Hepatocyte (in vitro differentiated cells): ENCODE results near the gene TUT1. TPM values are rescaled to one million over a fixed set of nuclear protein-coding genes. Genes with fewer than 3 reads are reported as not detected.

ENCODE experiments used
- DNase-seq: peaks from one replicate; pipeline ENCODE4 v3.0.0-alpha.2; 2016; ENCODE audit warnings: low spot score
- H2AFZ ChIP-seq: fragments of 200-600 bp; sonication (generic); 2 replicates; pipeline ENCODE4 v1.6.0; 2016; ENCODE audit warnings: antibody characterized with exemption, mild to moderate bottlenecking
- H3K27ac ChIP-seq: fragments of 200-600 bp; sonication (generic); 2 replicates; pipeline ENCODE4 v1.5.1; 2016; ENCODE audit warnings: mild to moderate bottlenecking
- H3K27me3 ChIP-seq: fragments of 200-600 bp; sonication (generic); 2 replicates; pipeline ENCODE4 v1.6.1; 2016
- H3K36me3 ChIP-seq: fragments of 200-600 bp; sonication (generic); replicated peaks from 2 replicates; pipeline ENCODE4 v1.5.1; 2016; ENCODE audit warnings: low read depth; ENCODE audit not compliant: insufficient read depth
- H3K4me1 ChIP-seq: fragments of 200-600 bp; sonication (generic); 2 replicates; pipeline ENCODE4 v1.5.1; 2016; ENCODE audit warnings: mild to moderate bottlenecking, moderate library complexity; ENCODE audit not compliant: insufficient read depth
- H3K4me2 ChIP-seq: fragments of 200-600 bp; sonication (generic); 2 replicates; pipeline ENCODE4 v1.6.0; 2016
- H3K4me3 ChIP-seq: fragments of 200-600 bp; sonication (generic); 2 replicates; pipeline ENCODE4 v1.5.1; 2016; ENCODE audit warnings: mild to moderate bottlenecking
- H3K79me2 ChIP-seq: fragments of 200-600 bp; sonication (generic); 2 replicates; pipeline ENCODE4 v1.6.0; 2017; ENCODE audit warnings: mild to moderate bottlenecking
- H3K9me2 ChIP-seq: fragments of 200-600 bp; sonication (generic); replicated peaks from 2 replicates; pipeline ENCODE4 v1.6.0; 2017; ENCODE audit warnings: mild to moderate bottlenecking; ENCODE audit not compliant: insufficient read depth
- H3K9me3 ChIP-seq: fragments of 200-600 bp; sonication (generic); 2 replicates; pipeline ENCODE4 v1.5.1; 2016; ENCODE audit warnings: low read depth, mild to moderate bottlenecking
- H4K20me1 ChIP-seq: fragments of 200-600 bp; sonication (generic); 2 replicates; pipeline ENCODE4 v1.6.0; 2016; ENCODE audit warnings: mild to moderate bottlenecking; ENCODE audit not compliant: insufficient read depth, poor library complexity, severe bottlenecking
- CTCF ChIP-seq: fragments of 200-600 bp; sonication (generic); IDR thresholded peaks from 2 replicates; pipeline ENCODE4 v1.5.1; 2016; ENCODE audit warnings: antibody characterized with exemption, mild to moderate bottlenecking; ENCODE audit not compliant: poor library complexity
- EZH2 ChIP-seq: fragments of 200-600 bp; sonication (generic); IDR thresholded peaks from 2 replicates; pipeline ENCODE4 v1.6.1; 2016; ENCODE audit warnings: antibody characterized with exemption, mild to moderate bottlenecking, borderline replicate concordance
- EZH2phosphoT487 ChIP-seq: fragments of 200-600 bp; sonication (generic); IDR thresholded peaks from one replicate; pipeline ENCODE4 v1.6.1; 2018; ENCODE audit warnings: antibody characterized with exemption, mild to moderate bottlenecking, low read depth, moderate library complexity; ENCODE audit not compliant: unreplicated experiment, severe bottlenecking
- WGBS: methylation state at CpG from one replicate; pipeline ENCODE4 v1.1.6; 2016; ENCODE audit warnings: low lambda C conversion rate; ENCODE audit errors: missing lambda C conversion rate; 5-methylcytosine and 5-hydroxymethylcytosine counted together
- polyA plus RNA-seq: library from polyadenylated mRNA; unstranded; fragments of >200 nt; fragmentation: Nextera tagmentation; extraction: Ambion mirVana; gene quantifications from 2 replicates; pipeline ENCODE4 v1.2.1, GENCODE V29; 2016
- total RNA-seq: library from RNA; depleted of rRNA; stranded (reverse); fragments of >200 nt; gene quantifications from 2 replicates; pipeline ENCODE4 v1.2.3, GENCODE V29; 2014

The TUT1 gene
- total RNA-seq (6.7 and 11.7 TPM in 2 replicates), polyA plus RNA-seq (14.2 and 16.5 TPM in 2 replicates)

DNA sequence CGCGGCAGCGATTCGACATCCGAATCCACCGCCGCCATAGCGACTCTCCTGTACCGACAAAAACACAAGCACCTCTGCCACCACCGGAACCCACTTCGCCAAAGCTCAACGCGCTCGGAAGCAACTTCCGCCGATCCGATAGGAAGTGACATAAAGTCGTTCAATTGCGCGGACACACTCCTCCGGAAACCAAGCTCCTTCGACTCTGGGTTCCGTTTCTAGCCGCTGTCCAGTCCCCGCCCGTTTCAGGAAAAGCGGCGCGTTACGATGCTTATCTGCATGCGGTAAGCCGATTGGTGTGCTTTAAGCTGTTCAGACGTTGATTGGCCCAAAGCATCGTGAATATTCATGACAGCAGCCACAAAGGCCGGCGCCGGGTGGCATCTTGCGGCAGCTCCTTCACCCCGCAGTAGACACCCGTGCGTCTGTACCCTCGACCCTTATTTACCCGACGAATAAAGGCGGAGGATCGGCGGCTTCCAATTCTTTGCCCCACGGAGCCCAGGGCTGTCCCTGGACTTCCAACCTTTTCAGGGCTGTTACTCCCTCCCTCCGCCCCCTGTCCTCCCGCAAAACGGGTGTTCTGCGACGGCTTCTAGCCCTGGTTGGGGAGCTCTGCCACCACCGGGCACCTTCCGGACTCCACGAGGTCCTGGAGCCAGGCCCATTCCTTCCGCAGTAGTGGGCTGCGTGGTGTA lies at the start of gene TUT1:
TUT1 (minus strand) TSS at position 76 of the 698 bp plus-strand sequence; CDS start at position 38, 38 bp downstream.
- peak within 1 kb of the TSS; percentile 88 for H3K27ac ChIP-seq
- peaks cover 19% of the 10 kb centered on the region for H3K79me2 ChIP-seq
- H3K9me2 ChIP-seq, result no peaks in the 10 kb centered on the region
- H4K20me1 ChIP-seq, result no peaks in the 10 kb centered on the region
- H2AFZ ChIP-seq, result peak within 1 kb of the TSS; percentile 55
- H3K36me3 ChIP-seq, result no peaks in the 10 kb centered on the region
- no peak for TF ChIP-seq EZH2
- TF ChIP-seq EZH2phosphoT487, result no peak
- peak; percentile 18 for TF ChIP-seq CTCF
- peak; percentile 98 for DNase-seq
- H3K4me1 ChIP-seq, result peaks cover 7% of the 10 kb centered on the region
- no peaks in the 10 kb centered on the region for H3K27me3 ChIP-seq
- no peaks in the 10 kb centered on the region for H3K9me3 ChIP-seq
- H3K4me3 ChIP-seq, result peak within 1 kb of the TSS; percentile 65
- under 1% methylated on average over 58 of the region's 58 CpGs for WGBS
- peak within 1 kb of the TSS; percentile 85 for H3K4me2 ChIP-seq

GRCh38 chr11:62632492-62632891 lies 41.2 kb upstream of the TUT1 start:
- no peaks in the 10 kb centered on the region for H3K4me1 ChIP-seq
- 97% methylated on average over 6 of the region's 6 CpGs for WGBS
- H3K79me2 ChIP-seq, result peaks cover 21% of the 10 kb centered on the region
- no peak for TF ChIP-seq EZH2
- no peak for TF ChIP-seq EZH2phosphoT487
- TF ChIP-seq CTCF, result no peak
- H3K9me3 ChIP-seq, result no peaks in the 10 kb centered on the region
- H3K36me3 ChIP-seq, result no peaks in the 10 kb centered on the region
- H3K4me2 ChIP-seq, result no peak overlapping the region
- H3K27me3 ChIP-seq, result no peaks in the 10 kb centered on the region
- no peaks in the 10 kb centered on the region for H4K20me1 ChIP-seq
- H3K4me3 ChIP-seq, result no peak overlapping the region
- DNase-seq, result no peak
- no peaks in the 10 kb centered on the region for H3K9me2 ChIP-seq
- no peak overlapping the region for H2AFZ ChIP-seq
- no peak overlapping the region for H3K27ac ChIP-seq

- Histone ChIP-seq H3K36me3 (no peaks in the 10 kb centered on the region), H4K20me1 (no peaks in the 10 kb centered on the region), H3K27ac (no peak overlapping the region), H3K4me3 (no peak overlapping the region), H3K9me2 (no peaks in the 10 kb centered on the region), H3K79me2 (no peaks in the 10 kb centered on the region), H3K4me2 (no peak overlapping the region), H3K9me3 (no peaks in the 10 kb centered on the region), H2AFZ (no peak overlapping the region), H3K27me3 (no peaks in the 10 kb centered on the region), H3K4me1 (no peaks in the 10 kb centered on the region)
- TF ChIP-seq EZH2, result no peak
- TF ChIP-seq EZH2phosphoT487, result no peak
- no peak for TF ChIP-seq CTCF
- WGBS, result 91% methylated on average over 3 of the region's 3 CpGs
- DNase-seq, result no peak
These were observed 36.4 kb upstream of the TUT1 start for GRCh38 chr11:62627713-62628112.
